GM19035 (cell line): ENCODE results near the gene PEX5L.
"Not testable (repeated sequence)": the region's sequence is repeated elsewhere in the genome, so short reads cannot be mapped to it uniquely, and the experiment has no call there.

ENCODE experiments used
- ATAC-seq: cut with Tn5 transposase; IDR thresholded peaks from one replicate; pipeline ENCODE4 v1.9.1; 2021; ENCODE audit not compliant: unreplicated experiment

PEX5L gene, protein sequence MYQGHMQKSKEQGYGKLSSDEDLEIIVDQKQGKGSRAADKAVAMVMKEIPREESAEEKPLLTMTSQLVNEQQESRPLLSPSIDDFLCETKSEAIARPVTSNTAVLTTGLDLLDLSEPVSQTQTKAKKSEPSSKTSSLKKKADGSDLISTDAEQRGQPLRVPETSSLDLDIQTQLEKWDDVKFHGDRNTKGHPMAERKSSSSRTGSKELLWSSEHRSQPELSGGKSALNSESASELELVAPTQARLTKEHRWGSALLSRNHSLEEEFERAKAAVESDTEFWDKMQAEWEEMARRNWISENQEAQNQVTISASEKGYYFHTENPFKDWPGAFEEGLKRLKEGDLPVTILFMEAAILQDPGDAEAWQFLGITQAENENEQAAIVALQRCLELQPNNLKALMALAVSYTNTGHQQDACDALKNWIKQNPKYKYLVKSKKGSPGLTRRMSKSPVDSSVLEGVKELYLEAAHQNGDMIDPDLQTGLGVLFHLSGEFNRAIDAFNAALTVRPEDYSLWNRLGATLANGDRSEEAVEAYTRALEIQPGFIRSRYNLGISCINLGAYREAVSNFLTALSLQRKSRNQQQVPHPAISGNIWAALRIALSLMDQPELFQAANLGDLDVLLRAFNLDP

DNA sequence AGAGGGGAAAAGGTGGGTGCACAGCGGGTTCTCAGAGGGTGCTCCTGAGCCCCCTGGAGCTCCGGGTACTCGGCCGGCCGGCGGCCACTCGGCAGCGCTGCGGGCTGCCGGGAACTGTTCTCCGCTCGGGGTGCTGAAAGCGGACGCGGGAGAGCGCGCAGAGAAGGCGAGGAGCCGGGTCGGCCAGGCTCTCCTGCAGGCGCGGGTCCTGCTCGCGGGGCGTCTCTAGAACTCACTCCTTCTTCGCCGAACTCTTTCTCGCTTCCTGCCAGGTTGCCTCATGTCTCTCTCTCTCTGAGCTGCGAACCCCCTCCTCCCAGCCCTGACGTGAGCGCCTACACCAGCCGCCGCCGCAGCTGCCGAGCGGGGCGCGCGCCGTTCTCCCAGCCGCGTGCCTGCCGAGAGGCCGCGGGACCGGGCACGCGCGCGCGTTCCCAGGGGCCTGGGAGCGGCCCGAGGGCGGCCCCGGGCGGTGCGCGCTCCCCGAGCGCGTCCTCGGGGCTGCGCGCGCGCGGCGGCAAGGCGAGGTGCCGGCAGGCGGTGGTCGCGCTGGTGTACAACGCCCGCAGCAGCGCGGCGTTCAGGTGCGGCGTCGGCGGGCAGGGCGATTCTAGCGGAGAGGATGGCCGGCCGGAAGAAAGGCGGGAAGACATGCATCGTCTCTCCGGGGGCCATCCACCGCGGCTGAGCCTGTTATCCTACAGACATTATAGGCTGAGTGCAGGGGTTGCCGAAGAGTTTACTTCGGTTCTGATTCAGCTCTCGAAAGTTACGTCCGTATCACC is at the start of gene PEX5L:
PEX5L (minus strand) TSS at position 267 of the 785 bp plus-strand sequence. CDS start 338 bp downstream, outside the sequence.
- peak; percentile 87 for ATAC-seq

- no peak for ATAC-seq
Observed at GRCh38 chr3:180085122-180085710, 48.5 kb upstream of the PEX5L start.

DNA sequence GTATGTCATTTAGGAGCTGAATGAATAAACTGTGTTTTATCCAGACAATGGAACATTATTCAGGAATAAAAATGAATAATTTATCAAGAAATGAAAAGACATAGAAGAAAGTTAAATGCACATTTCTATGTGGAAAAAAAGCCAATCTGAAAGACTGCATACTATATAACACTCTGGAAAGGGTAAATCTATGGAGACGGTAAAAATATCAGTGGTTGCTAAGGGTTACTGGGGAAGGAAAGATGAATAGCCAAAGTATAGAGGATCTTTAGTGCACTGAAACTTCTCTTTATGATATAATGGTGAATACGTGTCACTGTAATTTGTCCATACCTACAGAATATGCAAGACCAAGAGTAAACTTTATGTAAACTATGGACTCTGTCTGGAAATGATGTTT is 46.0 kb upstream of the PEX5L start:
- no peak for ATAC-seq

- no peak for ATAC-seq
Observed at GRCh38 chr3:180078592-180078991, 41.9 kb upstream of the PEX5L start.

DNA sequence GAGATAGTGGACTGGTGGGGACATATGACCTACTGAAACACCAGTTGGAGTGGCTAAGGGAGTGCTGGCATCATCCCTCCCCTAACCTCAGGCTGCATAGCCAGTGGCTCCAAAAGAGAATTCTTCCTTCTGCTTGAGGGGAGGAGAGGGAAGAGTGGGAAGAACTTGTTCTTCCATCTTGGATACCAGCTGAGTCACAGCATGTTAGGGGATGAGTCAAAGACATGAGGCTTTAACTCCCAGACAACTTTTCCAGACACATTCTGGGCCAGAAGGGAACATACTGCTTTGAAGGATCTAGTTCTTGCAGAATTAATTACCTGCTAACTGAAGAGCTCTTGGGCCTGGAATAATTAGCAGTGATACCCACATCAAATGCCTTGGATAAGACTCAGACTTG is 36.8 kb upstream of the PEX5L start:
- ATAC-seq: no peak

DNA sequence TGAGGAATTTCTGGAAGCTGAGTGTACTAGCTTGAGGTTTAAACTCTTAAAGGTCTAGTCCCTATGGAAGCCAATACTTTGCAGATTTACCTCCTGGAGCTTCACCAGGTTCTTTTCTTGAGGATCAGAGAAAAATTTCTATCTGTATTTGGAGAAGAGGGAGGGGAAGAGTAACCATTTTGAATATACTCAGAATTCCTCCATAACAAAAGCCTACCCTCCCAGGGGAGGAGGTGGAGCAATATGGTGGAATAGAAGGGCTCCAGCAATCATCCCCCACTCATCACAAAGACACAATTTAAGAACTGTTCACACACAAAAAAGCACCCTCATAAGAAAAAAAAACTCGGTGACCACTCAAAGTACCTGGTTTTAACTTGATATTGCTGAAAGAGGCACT is 36.0 kb upstream of the PEX5L start:
- no peak for ATAC-seq

- ATAC-seq: no peak
Observed at GRCh38 chr3:180070925-180071324, 34.2 kb upstream of the PEX5L start.

DNA sequence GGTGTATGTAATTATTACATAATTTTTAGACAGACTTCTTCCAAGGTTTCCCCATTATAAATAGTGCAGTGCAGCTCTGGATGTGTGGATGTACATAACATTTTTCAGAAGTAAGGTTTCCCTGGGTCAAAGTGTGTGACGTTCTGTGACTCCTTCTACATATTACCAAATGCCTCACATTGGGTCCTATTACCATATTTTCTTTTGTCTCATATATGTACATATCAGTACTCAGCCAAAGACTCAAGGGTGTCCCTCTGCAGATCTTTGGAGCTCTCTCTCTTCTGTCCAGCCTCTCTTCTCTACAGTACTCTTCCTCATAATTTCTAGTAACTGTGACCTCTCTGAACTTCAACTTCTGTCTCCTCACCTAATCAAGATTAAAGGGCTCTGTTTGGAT is 31.3 kb upstream of the PEX5L start:
- ATAC-seq: no peak

GRCh38 chr3:180066598-180066997 is 29.9 kb upstream of the PEX5L start:
- ATAC-seq: no peak

GRCh38 chr3:180063783-180064182 is 27.0 kb upstream of the PEX5L start:
- ATAC-seq: no peak

DNA sequence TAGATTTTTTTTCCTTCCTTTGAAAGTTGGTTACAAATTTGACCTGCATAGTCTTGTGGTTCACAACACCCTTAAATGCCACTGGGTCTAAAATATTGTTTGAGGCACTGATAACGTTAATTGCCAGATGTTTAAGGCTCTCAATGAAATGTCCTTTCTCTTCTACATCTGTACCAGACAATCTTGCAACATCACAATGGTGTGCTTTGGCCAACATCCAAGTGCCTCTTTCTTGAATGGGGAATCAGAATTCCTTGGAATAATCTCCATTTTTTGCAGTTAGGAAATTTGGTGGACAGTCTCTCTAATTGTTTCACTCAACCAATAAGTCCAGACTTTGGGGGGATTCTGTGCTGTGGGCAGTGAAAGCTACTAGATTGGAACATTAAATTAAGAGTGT is 26.0 kb upstream of the PEX5L start:
- no peak for ATAC-seq

GRCh38 chr3:180059356-180059755 is 22.6 kb upstream of the PEX5L start:
- ATAC-seq: no peak

GRCh38 chr3:180058238-180058637 is 21.5 kb upstream of the PEX5L start:
- ATAC-seq: no peak

GRCh38 chr3:180055656-180056055 is 18.9 kb upstream of the PEX5L start:
- ATAC-seq: not testable (repeated sequence)

DNA sequence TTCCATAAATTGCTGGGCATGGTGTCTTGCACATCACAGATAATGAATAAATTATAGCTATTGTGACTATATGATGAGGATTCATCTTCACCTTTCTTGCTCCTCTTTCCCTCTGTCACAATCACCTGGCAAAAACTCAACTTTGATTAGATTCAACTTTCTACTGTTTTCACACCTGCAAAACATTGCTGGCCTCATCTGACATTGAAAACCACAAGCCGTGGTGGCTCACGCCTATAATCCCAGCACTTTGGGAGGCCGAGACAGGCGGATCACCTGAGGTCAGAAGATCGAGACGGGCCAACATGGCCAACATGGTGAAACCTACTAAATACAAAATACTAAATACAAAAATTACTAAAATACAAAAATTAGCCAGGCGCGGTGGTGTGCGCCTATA is 12.7 kb upstream of the PEX5L start:
- no peak for ATAC-seq

DNA sequence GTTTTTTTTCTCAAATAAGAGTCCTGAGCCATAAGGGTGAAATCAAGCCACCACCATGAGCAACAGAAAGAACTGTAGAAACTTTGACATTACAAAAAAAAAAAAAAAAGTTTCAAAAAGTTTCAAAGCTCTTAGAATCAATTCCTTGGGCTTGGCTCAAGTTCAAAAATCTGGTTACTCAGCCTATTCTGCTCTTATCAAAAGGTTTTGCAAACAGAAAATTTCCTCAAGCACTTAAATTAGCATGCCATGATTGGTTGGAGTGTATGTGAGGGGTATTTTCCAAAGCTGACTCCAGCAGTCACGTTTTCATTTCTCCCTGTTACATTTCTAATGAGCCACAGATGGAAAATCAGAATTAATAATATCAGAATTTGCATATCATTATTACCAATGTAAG is 12.1 kb upstream of the PEX5L start:
- no peak for ATAC-seq

DNA sequence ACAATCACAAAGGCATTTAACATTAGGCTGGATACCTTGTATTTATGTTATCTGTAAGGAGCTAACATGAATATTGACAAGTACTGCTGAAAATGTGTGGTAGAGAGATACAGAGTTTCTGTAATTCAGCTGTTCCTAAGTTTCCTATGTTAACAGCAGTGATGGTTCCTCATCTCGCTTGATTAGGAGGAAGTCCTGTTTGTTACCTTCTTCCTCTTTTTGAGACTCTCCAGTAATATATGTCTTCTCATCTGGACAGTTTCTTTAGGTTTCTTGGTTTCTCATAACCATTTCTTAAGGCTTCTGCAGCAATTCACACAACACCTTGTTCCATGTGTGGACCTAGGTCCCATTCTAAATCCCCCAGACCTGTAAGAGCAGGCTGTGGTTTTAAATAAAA is 11.4 kb upstream of the PEX5L start:
- peak; percentile 88 for ATAC-seq

- no peak for ATAC-seq
Observed at GRCh38 chr3:180040966-180041365, 4.2 kb upstream of the PEX5L start.

GRCh38 chr3:180036092-180036670 is 556 bp downstream of the PEX5L start:
- peak; percentile 52 for ATAC-seq

DNA sequence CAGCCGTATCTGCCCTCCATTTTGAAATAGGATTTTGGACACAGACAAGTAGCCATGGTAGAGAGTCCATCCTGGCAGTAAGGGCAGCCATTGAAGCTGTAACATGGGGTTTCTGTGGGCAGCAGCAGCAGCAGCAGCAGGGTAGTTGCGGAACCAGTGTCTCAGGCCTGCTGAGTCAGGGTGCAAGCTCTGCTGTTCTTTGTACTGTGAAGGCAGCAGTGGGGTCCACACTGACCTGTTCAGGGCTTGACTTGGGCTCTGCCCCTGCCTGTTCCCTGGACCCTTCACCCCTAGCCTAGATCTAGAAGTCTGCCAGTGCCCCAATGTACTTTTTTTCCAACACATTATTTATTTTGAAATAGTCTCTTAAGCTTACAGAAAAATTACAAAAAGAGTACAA is 9.7 kb downstream of the PEX5L start:
- ATAC-seq: no peak

DNA sequence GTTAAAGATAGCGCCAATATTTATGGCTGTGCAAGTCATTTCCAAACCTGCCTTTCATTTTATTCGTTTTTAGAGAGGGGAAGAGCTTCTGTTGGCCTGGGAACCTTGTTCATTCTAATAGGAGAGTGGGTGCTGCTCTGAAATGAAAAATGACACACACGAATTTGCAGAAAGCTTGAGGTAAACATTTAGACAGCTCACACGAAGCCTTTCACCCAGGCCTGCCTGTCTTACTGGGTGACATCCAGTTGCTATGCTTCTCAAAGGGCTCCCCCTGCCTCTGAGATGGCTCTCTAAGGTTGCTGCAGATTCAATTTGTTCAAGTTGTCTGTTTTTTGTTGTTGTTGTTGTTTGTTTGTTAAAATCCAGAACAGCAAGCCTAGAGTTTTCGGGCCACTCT is 18.2 kb downstream of the PEX5L start:
- no peak for ATAC-seq
